Suprapubic skin (tissue), 4 donors: ENCODE measurements around the gene ERAS. TPM values are rescaled to one million over a fixed set of nuclear protein-coding genes. Genes with fewer than 3 reads are reported as not detected.

Experiments used
- DNase-seq, 2 donors: peaks; one replicate each; pipeline ENCODE4 v3.0.0-alpha.2; 2019; ENCODE audit warnings: low spot score in 2 of 2
- H3K27ac ChIP-seq: fragments of 200-600 bp; sonication (generic); one replicate; pipeline ENCODE4 v1.5.1; 2019
- H3K27me3 ChIP-seq: fragments of 200-600 bp; sonication (generic); one replicate; pipeline ENCODE4 v1.5.1; 2019
- H3K36me3 ChIP-seq: fragments of 200-600 bp; sonication (generic); one replicate; pipeline ENCODE4 v1.5.1; 2019
- H3K4me1 ChIP-seq: fragments of 200-600 bp; sonication (generic); one replicate; pipeline ENCODE4 v1.5.1; 2019
- H3K4me3 ChIP-seq: fragments of 200-600 bp; sonication (generic); one replicate; pipeline ENCODE4 v1.5.1; 2019; ENCODE audit warnings: mild to moderate bottlenecking
- H3K9me3 ChIP-seq: fragments of 200-600 bp; sonication (generic); one replicate; pipeline ENCODE4 v1.5.1; 2019
- CTCF ChIP-seq, 2 donors: fragments of 200-600 bp in 1 of 2; fragments of 450-650 bp in 1 of 2; sonication (generic) in 1 of 2; IDR thresholded peaks; one replicate each; pipeline ENCODE4 v1.5.1; 2016 to 2019; ENCODE audit warnings: antibody characterized with exemption in 2 of 2, mild to moderate bottlenecking in 1 of 2, moderate library complexity in 1 of 2
- EP300 ChIP-seq: sonication (generic); formaldehyde crosslinking; IDR thresholded peaks from one replicate; pipeline ENCODE4 v1.6.1; 2017; ENCODE audit warnings: antibody characterized with exemption
- POLR2A ChIP-seq, 2 donors: fragments of 450-650 bp; IDR thresholded peaks; one replicate each; pipeline ENCODE4 v1.6.1; 2017; ENCODE audit warnings: antibody characterized with exemption in 2 of 2, mild to moderate bottlenecking in 2 of 2, moderate library complexity in 2 of 2
- POLR2AphosphoS5 ChIP-seq, 3 donors: sonication (generic); formaldehyde crosslinking; IDR thresholded peaks; one replicate each; pipeline ENCODE4 v1.6.1; 2017; ENCODE audit warnings: antibody characterized with exemption in 3 of 3
- WGBS: methylation state at CpG from one replicate; pipeline ENCODE4 v1.1.5; 2018; 5-methylcytosine and 5-hydroxymethylcytosine counted together
- total RNA-seq, 4 donors: library from RNA; depleted of rRNA; stranded (reverse); fragments of >200 nt; gene quantifications; one replicate each; pipeline ENCODE4 v1.1.0, GENCODE V29; 2016

Gene ERAS
- total RNA-seq, 4 donors from 2014 or later: not detected

- no peak for DNase-seq
- 58% methylated on average over 16 of the region's 17 CpGs for WGBS
- TF ChIP-seq POLR2AphosphoS5 (IDR thresholded peaks at IDR 0.05) (no peak), POLR2A (IDR thresholded peaks at IDR 0.05) (no peak), CTCF (IDR thresholded peaks at IDR 0.05) (no peak), EP300 (no peak)
- Histone ChIP-seq H3K4me1 (peaks cover 8% of the 10 kb centered on the region), H3K27me3 (no peaks in the 10 kb centered on the region), H3K9me3 (no peaks in the 10 kb centered on the region), H3K36me3 (peaks cover 6% of the 10 kb centered on the region), H3K27ac (peak overlapping the region; percentile 91), H3K4me3 (peak overlapping the region; percentile 59)
Measured at GRCh38 chrX:48800574-48801279, 25.6 kb upstream of the ERAS start.

GRCh38 chrX:48801280-48802088, 24.8 kb upstream of the ERAS start, which contains the start of gene HDAC6:
TSS of gene HDAC6 (plus strand) at chrX:48802067. CDS start at chrX:48802693, 626 bp downstream.
- WGBS: 43% methylated on average over 83 of the region's 89 CpGs
- peak; percentile 96 to 97 for DNase-seq
- H3K36me3 ChIP-seq: peaks cover 6% of the 10 kb centered on the region

GRCh38 chrX:48802089-48802904, 24.0 kb upstream of the ERAS start:
- 43% methylated on average over 38 of the region's 40 CpGs for WGBS
- Histone ChIP-seq H3K9me3 (no peaks in the 10 kb centered on the region), H3K27me3 (no peaks in the 10 kb centered on the region), H3K4me3 (peak overlapping the region; percentile 57), H3K36me3 (peaks cover 6% of the 10 kb centered on the region), H3K4me1 (peaks cover 8% of the 10 kb centered on the region), H3K27ac (peak overlapping the region; percentile 94)
- TF ChIP-seq EP300 (no peak), CTCF (IDR thresholded peaks at IDR 0.05) (no peak), POLR2AphosphoS5 (IDR thresholded peaks at IDR 0.05) (no peak), POLR2A (IDR thresholded peaks at IDR 0.05) (peak in 1 of 2 donors; percentile 35)
- DNase-seq: peak; percentile 91 to 92

More at GRCh38 chrX:48801280-48802088, 24.8 kb upstream of the ERAS start, which contains the start of gene HDAC6:
- H3K27me3 ChIP-seq: no peaks in the 10 kb centered on the region
- no peaks in the 10 kb centered on the region for H3K9me3 ChIP-seq
- peaks cover 8% of the 10 kb centered on the region for H3K4me1 ChIP-seq
- peak within 1 kb of the TSS; percentile 94 for H3K27ac ChIP-seq
- TF ChIP-seq CTCF (IDR thresholded peaks at IDR 0.05) (no peak), EP300 (no peak), POLR2A (IDR thresholded peaks at IDR 0.05) (peak in 1 of 2 donors; percentile 33), POLR2AphosphoS5 (IDR thresholded peaks at IDR 0.05) (peak in 1 of 3 donors; percentile 60)
- peak within 1 kb of the TSS; percentile 59 for H3K4me3 ChIP-seq

GRCh38 chrX:48802905-48803200, 23.5 kb upstream of the ERAS start:
- WGBS: 62% methylated on average over 4 of the region's 4 CpGs
- peak overlapping the region; percentile 57 for H3K4me3 ChIP-seq
- no peak for DNase-seq
- H3K4me1 ChIP-seq: peaks cover 8% of the 10 kb centered on the region
- TF ChIP-seq CTCF (IDR thresholded peaks at IDR 0.05) (no peak), EP300 (no peak)
- H3K27me3 ChIP-seq: no peaks in the 10 kb centered on the region
- peak overlapping the region; percentile 94 for H3K27ac ChIP-seq
- H3K36me3 ChIP-seq: peaks cover 6% of the 10 kb centered on the region
- no peaks in the 10 kb centered on the region for H3K9me3 ChIP-seq
